ENCODE data around the gene TYW1B. TPM values are rescaled to one million over a fixed set of nuclear protein-coding genes. Genes with fewer than 3 reads are reported as not detected.
"Not testable (repeated sequence)": the region's sequence is repeated elsewhere in the genome, so short reads cannot be mapped to it uniquely, and the experiment has no call there.

Gene TYW1B
- total RNA-seq, 1 experiment from 2014 or later = 3.9 TPM

DNA sequence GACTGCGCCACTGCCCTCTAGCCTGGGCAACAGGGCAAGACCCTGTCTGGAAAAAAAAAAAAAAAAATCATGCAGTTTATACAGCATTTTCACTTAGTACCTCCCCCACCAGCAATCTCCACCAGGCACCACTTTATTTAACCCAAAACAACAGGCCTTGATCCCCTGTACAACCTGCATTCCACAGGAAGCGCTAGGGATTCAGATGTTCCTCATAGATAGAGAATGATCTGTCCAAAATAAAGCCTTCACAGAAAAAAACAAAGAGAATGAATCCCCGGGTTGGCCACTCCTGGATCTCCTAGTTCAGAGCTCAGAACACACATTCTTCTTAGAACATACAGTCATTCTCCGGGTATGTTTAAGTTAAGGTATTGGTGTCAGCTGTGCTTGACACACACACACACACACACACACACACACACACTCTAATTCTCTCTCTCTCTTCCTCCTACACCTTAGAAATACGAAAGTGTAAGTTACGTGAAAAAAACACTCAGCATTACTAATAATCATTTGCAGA lies 110.7 kb downstream of the TYW1B start:
- H2AFZ ChIP-seq (ENCODE audit: low read length); H3K9me2 ChIP-seq (replicated peaks; ENCODE audit: low read length); H3K4me3 ChIP-seq (ENCODE audit: low read length); H3K27me3 ChIP-seq (ENCODE audit: low read length); BruUV-seq (replicated peaks); H3K9ac ChIP-seq (ENCODE audit: low read length); H3K4me2 ChIP-seq (ENCODE audit: low read length); ATAC-seq; intact Hi-C loops (cut with micrococcal nuclease); H3F3A ChIP-seq (ENCODE audit: low read length, unreplicated experiment); H3K27ac ChIP-seq (ENCODE audit: low read length); H3K79me2 ChIP-seq (ENCODE audit: low read length); H3K36me3 ChIP-seq (ENCODE audit: low read depth, low read length); POLR2A ChIA-PET (ENCODE audit: unreplicated experiment); CTCF ChIA-PET; H3K4me1 ChIP-seq (ENCODE audit: insufficient read depth, low read length); H3K9me3 ChIP-seq (ENCODE audit: low read length); H4K20me1 ChIP-seq (ENCODE audit: low read length); DNase-seq: not testable (repeated sequence)

DNA sequence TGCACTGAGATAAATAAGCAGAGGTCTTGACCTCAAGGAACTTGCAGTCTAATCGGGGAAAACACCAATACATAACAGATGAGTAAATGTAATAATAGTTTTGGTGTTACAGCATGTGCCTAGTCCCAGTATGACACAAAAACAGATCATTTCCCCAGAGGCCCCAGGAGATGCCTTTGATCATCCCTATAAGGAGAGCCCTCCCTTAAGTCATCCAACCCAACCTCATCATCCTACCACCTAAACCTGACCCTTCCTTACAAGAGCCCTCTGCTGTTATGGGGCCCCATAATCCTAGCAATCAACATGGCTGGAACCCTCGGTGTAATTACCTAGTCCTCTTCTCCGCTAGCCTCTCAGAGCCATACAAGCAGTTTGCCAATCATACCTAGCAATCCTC lies 116.1 kb downstream of the TYW1B start:
- H3K9me2 ChIP-seq (replicated peaks; ENCODE audit: low read length); H3K4me3 ChIP-seq (ENCODE audit: low read length); H3K9ac ChIP-seq (ENCODE audit: low read length); H4K20me1 ChIP-seq (ENCODE audit: low read length); H3F3A ChIP-seq (ENCODE audit: low read length, unreplicated experiment); H3K4me2 ChIP-seq (ENCODE audit: low read length); H3K4me1 ChIP-seq (ENCODE audit: insufficient read depth, low read length); H2AFZ ChIP-seq (ENCODE audit: low read length); POLR2A ChIA-PET (ENCODE audit: unreplicated experiment); BruUV-seq (replicated peaks); DNase-seq; intact Hi-C loops (cut with micrococcal nuclease); H3K36me3 ChIP-seq (ENCODE audit: low read depth, low read length); H3K9me3 ChIP-seq (ENCODE audit: low read length); H3K27me3 ChIP-seq (ENCODE audit: low read length); H3K79me2 ChIP-seq (ENCODE audit: low read length); H3K27ac ChIP-seq (ENCODE audit: low read length); ATAC-seq; CTCF ChIA-PET: not testable (repeated sequence)

DNA sequence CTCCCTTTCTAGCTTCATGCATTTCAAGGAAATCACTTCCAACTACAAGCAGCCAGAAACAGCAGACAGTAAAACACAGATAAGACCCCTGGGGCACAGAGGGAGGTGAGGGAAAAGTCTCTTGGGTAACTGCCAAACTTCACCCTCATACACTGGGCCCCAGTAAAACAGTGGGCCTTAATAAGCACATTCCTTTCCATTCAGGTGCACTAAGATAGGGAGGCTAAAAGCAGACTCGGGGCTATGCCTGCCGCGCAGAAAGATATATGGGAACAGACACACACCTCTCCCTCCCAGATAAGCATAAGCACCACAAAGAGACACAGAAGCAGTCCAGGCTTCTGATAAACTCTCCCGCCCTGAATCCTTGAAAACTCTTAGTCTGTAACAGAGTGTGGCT lies 117.0 kb downstream of the TYW1B start:
- CTCF ChIA-PET = no interaction called here
- no peak overlapping the region for H3K9ac ChIP-seq (ENCODE audit: low read length)
- POLR2A ChIA-PET (ENCODE audit: unreplicated experiment) = interaction anchor here (0.5 kb wide), 1 partner anchor 118 kb away, joined by 4 read pairs; no protein-coding TSS in a partner anchor
- no peak overlapping the region for H3K4me2 ChIP-seq (ENCODE audit: low read length)
- H3K36me3 ChIP-seq (ENCODE audit: low read depth, low read length) = no peaks in the 10 kb centered on the region
- H3K79me2 ChIP-seq (ENCODE audit: low read length) = no peaks in the 10 kb centered on the region
- BruUV-seq (replicated peaks) = no TSS peak
- H4K20me1 ChIP-seq (ENCODE audit: low read length) = no peaks in the 10 kb centered on the region
- no peaks in the 10 kb centered on the region for H3K9me2 ChIP-seq (replicated peaks; ENCODE audit: low read length)
- H3K27ac ChIP-seq (ENCODE audit: low read length) = no peak overlapping the region
- ATAC-seq (no peak), DNase-seq (no peak)
- no peaks in the 10 kb centered on the region for H3K4me1 ChIP-seq (ENCODE audit: insufficient read depth, low read length)
- no peaks in the 10 kb centered on the region for H3F3A ChIP-seq (ENCODE audit: low read length, unreplicated experiment)
- intact Hi-C loops (cut with micrococcal nuclease) = no loop called here
- no peaks in the 10 kb centered on the region for H3K27me3 ChIP-seq (ENCODE audit: low read length)
- TF ChIP-seq EZH2 (IDR thresholded peaks at IDR 0.05; ENCODE audit: low read length, unreplicated experiment) = no peak
- TF ChIP-seq EZH2phosphoT487 (IDR thresholded peaks at IDR 0.05; ENCODE audit: borderline replicate concordance, low read length) = no peak
- TF ChIP-seq, protein P1, sequence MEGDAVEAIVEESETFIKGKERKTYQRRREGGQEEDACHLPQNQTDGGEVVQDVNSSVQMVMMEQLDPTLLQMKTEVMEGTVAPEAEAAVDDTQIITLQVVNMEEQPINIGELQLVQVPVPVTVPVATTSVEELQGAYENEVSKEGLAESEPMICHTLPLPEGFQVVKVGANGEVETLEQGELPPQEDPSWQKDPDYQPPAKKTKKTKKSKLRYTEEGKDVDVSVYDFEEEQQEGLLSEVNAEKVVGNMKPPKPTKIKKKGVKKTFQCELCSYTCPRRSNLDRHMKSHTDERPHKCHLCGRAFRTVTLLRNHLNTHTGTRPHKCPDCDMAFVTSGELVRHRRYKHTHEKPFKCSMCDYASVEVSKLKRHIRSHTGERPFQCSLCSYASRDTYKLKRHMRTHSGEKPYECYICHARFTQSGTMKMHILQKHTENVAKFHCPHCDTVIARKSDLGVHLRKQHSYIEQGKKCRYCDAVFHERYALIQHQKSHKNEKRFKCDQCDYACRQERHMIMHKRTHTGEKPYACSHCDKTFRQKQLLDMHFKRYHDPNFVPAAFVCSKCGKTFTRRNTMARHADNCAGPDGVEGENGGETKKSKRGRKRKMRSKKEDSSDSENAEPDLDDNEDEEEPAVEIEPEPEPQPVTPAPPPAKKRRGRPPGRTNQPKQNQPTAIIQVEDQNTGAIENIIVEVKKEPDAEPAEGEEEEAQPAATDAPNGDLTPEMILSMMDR (conservative IDR thresholded peaks at IDR 0.05; ENCODE audit: low read depth, low read length) = no peak
- no peaks in the 10 kb centered on the region for H3K9me3 ChIP-seq (ENCODE audit: low read length)
- no peak overlapping the region for H2AFZ ChIP-seq (ENCODE audit: low read length)
- H3K4me3 ChIP-seq (ENCODE audit: low read length) = no peak overlapping the region

DNA sequence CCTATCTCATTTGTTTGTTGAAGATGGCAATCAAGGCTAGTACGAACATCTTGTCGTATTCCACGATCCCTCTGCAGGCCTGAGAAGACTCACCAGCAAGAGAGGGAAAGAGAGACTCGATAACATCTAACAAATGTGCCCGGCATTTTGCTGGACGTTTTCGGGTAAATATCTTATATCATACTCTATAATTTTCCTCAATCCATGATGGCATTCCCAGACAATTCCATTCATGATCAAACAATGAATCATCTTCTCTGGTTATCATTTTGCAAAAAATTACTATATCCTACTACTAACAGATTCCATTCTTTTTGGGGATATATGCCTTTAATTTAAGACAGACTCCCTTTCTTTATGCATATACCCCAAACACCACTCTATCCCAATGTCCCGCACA lies 118.1 kb downstream of the TYW1B start:
- Histone ChIP-seq H3K4me2 (ENCODE audit: low read length) (no peak overlapping the region), H3F3A (ENCODE audit: low read length, unreplicated experiment) (no peaks in the 10 kb centered on the region), H3K27ac (ENCODE audit: low read length) (no peak overlapping the region), H3K4me1 (ENCODE audit: insufficient read depth, low read length) (no peaks in the 10 kb centered on the region), H4K20me1 (ENCODE audit: low read length) (no peaks in the 10 kb centered on the region), H3K36me3 (ENCODE audit: low read depth, low read length) (no peaks in the 10 kb centered on the region), H3K27me3 (ENCODE audit: low read length) (no peaks in the 10 kb centered on the region), H3K9me2 (replicated peaks; ENCODE audit: low read length) (no peaks in the 10 kb centered on the region), H2AFZ (ENCODE audit: low read length) (no peak overlapping the region), H3K79me2 (ENCODE audit: low read length) (no peaks in the 10 kb centered on the region), H3K9me3 (ENCODE audit: low read length) (no peaks in the 10 kb centered on the region), H3K4me3 (ENCODE audit: low read length) (no peak overlapping the region), H3K9ac (ENCODE audit: low read length) (no peak overlapping the region)
- DNase-seq (no peak), ATAC-seq (no peak)
- TF ChIP-seq EZH2 (IDR thresholded peaks at IDR 0.05; ENCODE audit: low read length, unreplicated experiment) (no peak), EZH2phosphoT487 (IDR thresholded peaks at IDR 0.05; ENCODE audit: borderline replicate concordance, low read length) (no peak)
- TF ChIP-seq, protein P1 (conservative IDR thresholded peaks at IDR 0.05; ENCODE audit: low read depth, low read length) = no peak
- intact Hi-C loops (cut with micrococcal nuclease) = no loop called here
- BruUV-seq (replicated peaks) = no TSS peak
- CTCF ChIA-PET = no interaction called here
- POLR2A ChIA-PET (ENCODE audit: unreplicated experiment) = no interaction called here

DNA sequence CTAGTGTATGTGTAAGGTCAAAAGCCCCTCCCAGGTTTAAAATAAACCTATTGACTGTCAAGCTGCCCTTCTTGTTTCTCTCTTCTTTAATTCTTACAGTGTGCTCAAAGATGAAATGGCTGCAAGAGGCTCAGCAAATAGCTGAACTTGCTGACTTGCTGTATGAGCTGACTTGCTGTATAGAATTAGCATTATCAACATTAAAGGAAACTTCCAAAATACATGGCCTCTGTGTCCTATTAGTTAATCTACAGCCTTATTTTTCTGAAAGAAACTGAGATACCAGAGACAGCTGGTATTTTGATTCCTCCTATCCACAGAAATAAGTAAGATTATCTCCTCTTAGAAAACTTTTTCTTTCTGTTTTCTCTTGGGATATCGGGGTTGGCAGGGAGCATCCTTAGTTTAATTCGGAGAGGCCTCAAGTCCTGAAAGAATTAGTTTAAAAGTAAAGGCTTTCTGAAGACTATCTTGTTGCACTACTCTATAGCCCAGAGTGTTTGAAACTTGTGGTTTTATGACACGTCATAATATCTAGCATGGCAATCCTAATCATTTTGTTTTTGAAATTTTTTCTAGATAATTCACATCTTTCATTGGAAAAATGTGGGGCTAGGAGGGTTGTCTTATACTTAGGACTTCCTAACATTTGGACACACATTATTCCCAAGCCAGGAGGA lies 119.5 kb downstream of the TYW1B start:
- CTCF ChIA-PET; H2AFZ ChIP-seq (ENCODE audit: low read length); H3K4me2 ChIP-seq (ENCODE audit: low read length); H3K36me3 ChIP-seq (ENCODE audit: low read depth, low read length); H3K9me2 ChIP-seq (replicated peaks; ENCODE audit: low read length); ATAC-seq; BruUV-seq (replicated peaks); H3K4me1 ChIP-seq (ENCODE audit: insufficient read depth, low read length); H3K9me3 ChIP-seq (ENCODE audit: low read length); POLR2A ChIA-PET (ENCODE audit: unreplicated experiment); intact Hi-C loops (cut with micrococcal nuclease); H3F3A ChIP-seq (ENCODE audit: low read length, unreplicated experiment); DNase-seq; H3K9ac ChIP-seq (ENCODE audit: low read length); H3K27me3 ChIP-seq (ENCODE audit: low read length); H3K4me3 ChIP-seq (ENCODE audit: low read length); H3K79me2 ChIP-seq (ENCODE audit: low read length); H3K27ac ChIP-seq (ENCODE audit: low read length); H4K20me1 ChIP-seq (ENCODE audit: low read length): not testable (repeated sequence)

Measured in PC-3 (cell line).